ENCODE results near the gene FAM222A.

- TF ChIP-seq, protein P1, sequence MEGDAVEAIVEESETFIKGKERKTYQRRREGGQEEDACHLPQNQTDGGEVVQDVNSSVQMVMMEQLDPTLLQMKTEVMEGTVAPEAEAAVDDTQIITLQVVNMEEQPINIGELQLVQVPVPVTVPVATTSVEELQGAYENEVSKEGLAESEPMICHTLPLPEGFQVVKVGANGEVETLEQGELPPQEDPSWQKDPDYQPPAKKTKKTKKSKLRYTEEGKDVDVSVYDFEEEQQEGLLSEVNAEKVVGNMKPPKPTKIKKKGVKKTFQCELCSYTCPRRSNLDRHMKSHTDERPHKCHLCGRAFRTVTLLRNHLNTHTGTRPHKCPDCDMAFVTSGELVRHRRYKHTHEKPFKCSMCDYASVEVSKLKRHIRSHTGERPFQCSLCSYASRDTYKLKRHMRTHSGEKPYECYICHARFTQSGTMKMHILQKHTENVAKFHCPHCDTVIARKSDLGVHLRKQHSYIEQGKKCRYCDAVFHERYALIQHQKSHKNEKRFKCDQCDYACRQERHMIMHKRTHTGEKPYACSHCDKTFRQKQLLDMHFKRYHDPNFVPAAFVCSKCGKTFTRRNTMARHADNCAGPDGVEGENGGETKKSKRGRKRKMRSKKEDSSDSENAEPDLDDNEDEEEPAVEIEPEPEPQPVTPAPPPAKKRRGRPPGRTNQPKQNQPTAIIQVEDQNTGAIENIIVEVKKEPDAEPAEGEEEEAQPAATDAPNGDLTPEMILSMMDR (conservative IDR thresholded peaks at IDR 0.05) = no peak
- no peak for TF ChIP-seq EZH2 (IDR thresholded peaks at IDR 0.05; ENCODE audit: low read depth)
These were observed 49.7 kb downstream of the FAM222A start for GRCh38 chr12:109763201-109763841.

Measured in PC-9 (cell line).